Stomach (tissue), 4 donors: Measurements from ENCODE around the gene PEX11B.

Experiments
- CTCF ChIP-seq, 7 experiments: fragments of 450-650 bp in 4 of 7; fragments of 200-600 bp in 3 of 7; sonication (generic) in 3 of 7; IDR thresholded peaks; one replicate each; pipeline ENCODE4 v1.5.1; 2016 to 2019; ENCODE audit warnings: antibody characterized with exemption in 7 of 7, control low read depth in 2 of 7, mild to moderate bottlenecking in 1 of 7
- EP300 ChIP-seq: sonication (generic); formaldehyde crosslinking; IDR thresholded peaks from one replicate; pipeline ENCODE4 v1.6.1; 2017; ENCODE audit warnings: antibody characterized with exemption
- POLR2A ChIP-seq, 4 donors: fragments of 450-650 bp; IDR thresholded peaks; one replicate each; pipeline ENCODE4 v1.6.1; 2016; ENCODE audit warnings: antibody characterized with exemption in 4 of 4, control low read depth in 2 of 4, mild to moderate bottlenecking in 1 of 4, moderate library complexity in 1 of 4
- POLR2AphosphoS5 ChIP-seq, 3 donors: sonication (generic); formaldehyde crosslinking; IDR thresholded peaks; one replicate each; pipeline ENCODE4 v1.6.1; 2016; ENCODE audit warnings: antibody characterized with exemption in 3 of 3

DNA sequence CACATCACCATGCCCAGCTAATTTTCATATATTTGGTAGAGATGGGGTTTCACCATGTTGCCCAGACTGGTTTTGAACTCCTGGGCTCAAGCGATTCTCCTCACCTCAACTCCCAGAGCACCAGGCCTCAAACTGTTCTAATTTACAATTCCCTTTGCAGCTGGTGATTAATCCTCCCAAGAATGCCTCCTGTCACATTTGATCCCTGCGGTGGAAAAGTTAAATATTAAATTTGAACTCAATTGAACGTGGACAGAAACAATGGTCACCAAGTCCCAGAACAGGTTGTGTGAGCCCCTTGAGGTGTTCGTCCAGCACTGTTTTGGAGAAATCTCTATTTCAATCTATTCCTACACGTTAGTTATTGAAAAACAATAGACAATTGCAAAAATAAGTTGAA lies 30.9 kb downstream of the PEX11B start:
- TF ChIP-seq CTCF (IDR thresholded peaks at IDR 0.05), result no peak
- no peak for TF ChIP-seq POLR2A (IDR thresholded peaks at IDR 0.05)
- peak in 1 of 3 donors; percentile 9 for TF ChIP-seq POLR2AphosphoS5 (IDR thresholded peaks at IDR 0.05)
- TF ChIP-seq EP300, result no peak
